ENCODE measurements around the gene TLE4.

GRCh38 chr9:79671558-79671957 is 99.8 kb downstream of the TLE4 start:
- no peak for TF ChIP-seq CTCF (IDR thresholded peaks at IDR 0.05; ENCODE audit: insufficient read depth, low read length, poor library complexity, severe bottlenecking)
- no peak for TF ChIP-seq EZH2phosphoT487 (conservative IDR thresholded peaks at IDR 0.05; ENCODE audit: low read length)

Data from SU-DHL-6 (cell line).